HepG2 (cell line): ENCODE measurements around the gene BCAS4. TPM values are rescaled to one million over a fixed set of nuclear protein-coding genes. Genes with fewer than 3 reads are reported as not detected.

Experiments
- AKNA ChIP-seq: sonication (generic); formaldehyde crosslinking; IDR thresholded peaks from 2 replicates; pipeline ENCODE4 v1.4.0; 2020; ENCODE audit warnings: missing genetic modification reagents, borderline replicate concordance
- ATAD3A ChIP-seq: sonication (generic); formaldehyde crosslinking; IDR thresholded peaks from 2 replicates; pipeline ENCODE4 v1.4.0; 2020; ENCODE audit warnings: missing genetic modification reagents
- BRCA1 ChIP-seq: sonication (generic); formaldehyde crosslinking; IDR thresholded peaks from 2 replicates; pipeline ENCODE4 v1.4.0; 2020; ENCODE audit warnings: missing genetic modification reagents
- GMEB1 ChIP-seq: sonication (generic); formaldehyde crosslinking; IDR thresholded peaks from 2 replicates; pipeline ENCODE4 v1.5.1; 2020; ENCODE audit warnings: missing genetic modification reagents, mild to moderate bottlenecking, borderline replicate concordance
- HOMEZ ChIP-seq: IDR thresholded peaks from 2 replicates; pipeline ENCODE4 v1.6.1; 2016; ENCODE audit warnings: low read depth
- KMT2A ChIP-seq: sonication (generic); formaldehyde crosslinking; IDR thresholded peaks from 2 replicates; pipeline ENCODE4 v1.4.0; 2020; ENCODE audit warnings: missing genetic modification reagents
- NFIC ChIP-seq: IDR thresholded peaks from 2 replicates; pipeline ENCODE4 v1.6.1; 2012; ENCODE audit warnings: mild to moderate bottlenecking, low read length, inconsistent platforms
- SMAD3 ChIP-seq: sonication (generic); formaldehyde crosslinking; IDR thresholded peaks from 2 replicates; pipeline ENCODE4 v1.4.0; 2020; ENCODE audit warnings: missing genetic modification reagents
- ZBTB21 ChIP-seq: sonication (generic); formaldehyde crosslinking; IDR thresholded peaks from 2 replicates; pipeline ENCODE4 v1.4.0; 2020; ENCODE audit warnings: missing genetic modification reagents
- ZBTB38 ChIP-seq: sonication (generic); formaldehyde crosslinking; IDR thresholded peaks from 2 replicates; pipeline ENCODE4 v1.5.1; 2020; ENCODE audit warnings: mild to moderate bottlenecking, missing genetic modification reagents
- ZNF30 ChIP-seq: sonication (generic); formaldehyde crosslinking; IDR thresholded peaks from 2 replicates; pipeline ENCODE4 v1.5.0; 2020; ENCODE audit warnings: mild to moderate bottlenecking, missing genetic modification reagents
- ZNF354B ChIP-seq: sonication (generic); formaldehyde crosslinking; IDR thresholded peaks from 2 replicates; pipeline ENCODE4 v1.8.0; 2022; ENCODE audit warnings: mild to moderate bottlenecking, missing genetic modification reagents
- ZNF776 ChIP-seq: sonication (generic); formaldehyde crosslinking; IDR thresholded peaks from 2 replicates; pipeline ENCODE4 v1.4.0; 2020; ENCODE audit warnings: mild to moderate bottlenecking, missing genetic modification reagents
- polyA plus RNA-seq, 8 experiments: library from polyadenylated mRNA; depleted of rRNA in 3 of 8; stranded (reverse) in 7 of 8; unstranded in 1 of 8; fragments of >200 nt; fragmentation: Illumina TruSeq in 4 of 8; extraction: Trizol in 4 of 8; gene quantifications; 2 replicates each; pipeline versions ENCODE4 v1.2.1 to v1.2.3, GENCODE V29; 2011 to 2016; ENCODE audit warnings: low read depth in 4 of 8, missing spikeins in 1 of 8, mixed read lengths in 1 of 8; ENCODE audit not compliant: insufficient read depth in 1 of 8
- total RNA-seq, 5 experiments: library from RNA; depleted of rRNA; stranded (reverse); fragments of >200 nt; fragmentation: Illumina TruSeq; extraction: Trizol; gene quantifications; 2 replicates each; pipeline ENCODE4 v1.2.3, GENCODE V29; 2016; ENCODE audit warnings: low read depth in 1 of 5
- TF ChIP-seq, protein P1 (sequence below): sonication (generic); formaldehyde crosslinking; IDR thresholded peaks from 2 replicates; pipeline ENCODE4 v1.4.0; 2020; ENCODE audit warnings: missing genetic modification reagents

Gene BCAS4
- total and polyA plus RNA-seq, 2 of the 13 experiments (the other 11 are each of a cell fraction or from before 2014, with no cell fraction given) = 7.2 to 8.0 TPM

GRCh38 chr20:50746138-50746940 is 48.5 kb upstream of the BCAS4 start (continued):
- TF ChIP-seq AKNA (no peak), NFIC (peak; percentile 100), ATAD3A (CRISPR knock-in tag) (no peak), GMEB1 (CRISPR knock-in tag) (peak; percentile 42; the same call in 1 of the 2 replicates), ZNF30 (no peak), BRCA1 (CRISPR knock-in tag) (no peak), ZNF776 (no peak), ZNF354B (CRISPR knock-in tag) (no peak), HOMEZ (CRISPR knock-in tag) (peak; percentile 89), ZBTB38 (CRISPR knock-in tag) (no peak), ZBTB21 (CRISPR knock-in tag) (no peak), KMT2A (CRISPR knock-in tag) (peak; percentile 34; the same call in 1 of the 2 replicates), SMAD3 (CRISPR knock-in tag) (peak; percentile 78)
- TF ChIP-seq, protein P1, sequence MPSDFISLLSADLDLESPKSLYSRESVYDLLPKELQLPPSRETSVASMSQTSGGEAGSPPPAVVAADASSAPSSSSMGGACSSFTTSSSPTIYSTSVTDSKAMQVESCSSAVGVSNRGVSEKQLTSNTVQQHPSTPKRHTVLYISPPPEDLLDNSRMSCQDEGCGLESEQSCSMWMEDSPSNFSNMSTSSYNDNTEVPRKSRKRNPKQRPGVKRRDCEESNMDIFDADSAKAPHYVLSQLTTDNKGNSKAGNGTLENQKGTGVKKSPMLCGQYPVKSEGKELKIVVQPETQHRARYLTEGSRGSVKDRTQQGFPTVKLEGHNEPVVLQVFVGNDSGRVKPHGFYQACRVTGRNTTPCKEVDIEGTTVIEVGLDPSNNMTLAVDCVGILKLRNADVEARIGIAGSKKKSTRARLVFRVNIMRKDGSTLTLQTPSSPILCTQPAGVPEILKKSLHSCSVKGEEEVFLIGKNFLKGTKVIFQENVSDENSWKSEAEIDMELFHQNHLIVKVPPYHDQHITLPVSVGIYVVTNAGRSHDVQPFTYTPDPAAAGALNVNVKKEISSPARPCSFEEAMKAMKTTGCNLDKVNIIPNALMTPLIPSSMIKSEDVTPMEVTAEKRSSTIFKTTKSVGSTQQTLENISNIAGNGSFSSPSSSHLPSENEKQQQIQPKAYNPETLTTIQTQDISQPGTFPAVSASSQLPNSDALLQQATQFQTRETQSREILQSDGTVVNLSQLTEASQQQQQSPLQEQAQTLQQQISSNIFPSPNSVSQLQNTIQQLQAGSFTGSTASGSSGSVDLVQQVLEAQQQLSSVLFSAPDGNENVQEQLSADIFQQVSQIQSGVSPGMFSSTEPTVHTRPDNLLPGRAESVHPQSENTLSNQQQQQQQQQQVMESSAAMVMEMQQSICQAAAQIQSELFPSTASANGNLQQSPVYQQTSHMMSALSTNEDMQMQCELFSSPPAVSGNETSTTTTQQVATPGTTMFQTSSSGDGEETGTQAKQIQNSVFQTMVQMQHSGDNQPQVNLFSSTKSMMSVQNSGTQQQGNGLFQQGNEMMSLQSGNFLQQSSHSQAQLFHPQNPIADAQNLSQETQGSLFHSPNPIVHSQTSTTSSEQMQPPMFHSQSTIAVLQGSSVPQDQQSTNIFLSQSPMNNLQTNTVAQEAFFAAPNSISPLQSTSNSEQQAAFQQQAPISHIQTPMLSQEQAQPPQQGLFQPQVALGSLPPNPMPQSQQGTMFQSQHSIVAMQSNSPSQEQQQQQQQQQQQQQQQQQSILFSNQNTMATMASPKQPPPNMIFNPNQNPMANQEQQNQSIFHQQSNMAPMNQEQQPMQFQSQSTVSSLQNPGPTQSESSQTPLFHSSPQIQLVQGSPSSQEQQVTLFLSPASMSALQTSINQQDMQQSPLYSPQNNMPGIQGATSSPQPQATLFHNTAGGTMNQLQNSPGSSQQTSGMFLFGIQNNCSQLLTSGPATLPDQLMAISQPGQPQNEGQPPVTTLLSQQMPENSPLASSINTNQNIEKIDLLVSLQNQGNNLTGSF (CRISPR knock-in tag) = no peak
